PC-9 (cell line): ENCODE data around the gene UBE3A. TPM values are rescaled to one million over a fixed set of nuclear protein-coding genes. Genes with fewer than 3 reads are reported as not detected.

Source experiments
- BruUV-seq: library from RNA; stranded (reverse); fragments of 400-500 nt; replicated peaks from 2 replicates; lab custom pipeline; 2021; lab: Mats Ljungman, UMichigan
- CTCF ChIA-PET: fragments of 300-600 bp; sonication (Branson Sonifier 250); formaldehyde crosslinking; loops from one replicate; lab custom pipeline; 2022; ENCODE audit warnings: antibody characterized with exemption; lab: Charles Lee
- POLR2A ChIA-PET: fragments of 300-600 bp; sonication (Branson Sonifier 250); formaldehyde crosslinking; loops from one replicate; lab custom pipeline; 2022; ENCODE audit warnings: antibody characterized with exemption; ENCODE audit not compliant: unreplicated experiment; lab: Charles Lee
- DNase-seq, 2 experiments: peaks; one replicate each; pipeline versions ENCODE4 v3.0.0 to v3.0.0-alpha.2; 2015 to 2022; ENCODE audit warnings: mixed read lengths in 1 of 2
- H2AFZ ChIP-seq: fragments of 200-600 bp; sonication (generic); 2 replicates; pipeline ENCODE4 v1.8.1; 2017; ENCODE audit warnings: antibody characterized with exemption
- H3F3A ChIP-seq: fragments of 200-600 bp; sonication (generic); 2 replicates; pipeline ENCODE4 v1.8.1; 2017; ENCODE audit warnings: antibody characterized with exemption, mild to moderate bottlenecking, low read depth; ENCODE audit not compliant: insufficient read depth
- H3K27ac ChIP-seq: fragments of 200-600 bp; sonication (generic); 2 replicates; pipeline ENCODE4 v1.6.1; 2016; ENCODE audit warnings: mixed run types
- H3K27me3 ChIP-seq: fragments of 200-600 bp; sonication (generic); 2 replicates; pipeline ENCODE4 v1.6.1; 2016; ENCODE audit warnings: low read depth, mixed run types; ENCODE audit not compliant: insufficient read depth
- H3K36me3 ChIP-seq: fragments of 200-600 bp; sonication (generic); 2 replicates; pipeline ENCODE4 v1.6.1; 2016; ENCODE audit warnings: low read depth, mixed run types
- H3K4me1 ChIP-seq: fragments of 200-600 bp; sonication (generic); replicated peaks from 2 replicates; pipeline ENCODE4 v1.6.1; 2016; ENCODE audit warnings: mixed run types; ENCODE audit not compliant: insufficient read depth
- H3K4me2 ChIP-seq: fragments of 200-600 bp; sonication (generic); 2 replicates; pipeline ENCODE4 v1.6.1; 2017; ENCODE audit warnings: mixed run types
- H3K4me3 ChIP-seq: fragments of 200-600 bp; sonication (generic); 2 replicates; pipeline ENCODE4 v1.6.1; 2016; ENCODE audit warnings: mixed run types
- H3K79me2 ChIP-seq: fragments of 200-600 bp; sonication (generic); 2 replicates; pipeline ENCODE4 v1.6.1; 2017; ENCODE audit warnings: low read depth, mixed run types
- H3K9me2 ChIP-seq: fragments of 200-600 bp; sonication (generic); 2 replicates; pipeline ENCODE4 v1.8.1; 2017; ENCODE audit warnings: mild to moderate bottlenecking; ENCODE audit not compliant: insufficient read depth
- H3K9me3 ChIP-seq: fragments of 200-600 bp; sonication (generic); 2 replicates; pipeline ENCODE4 v1.8.1; 2016; ENCODE audit warnings: low read depth; ENCODE audit not compliant: insufficient read depth
- H4K20me1 ChIP-seq: fragments of 200-600 bp; sonication (generic); 2 replicates; pipeline ENCODE4 v1.8.1; 2017; ENCODE audit not compliant: insufficient read depth
- CTCF ChIP-seq: fragments of 200-600 bp; sonication (generic); conservative IDR thresholded peaks from 2 replicates; pipeline ENCODE4 v1.6.1; 2017; ENCODE audit warnings: mixed run types, antibody characterized with exemption, mild to moderate bottlenecking, moderate library complexity
- EZH2 ChIP-seq: fragments of 200-600 bp; sonication (generic); IDR thresholded peaks from 2 replicates; pipeline ENCODE4 v1.8.0; 2017; ENCODE audit warnings: antibody characterized with exemption, low read depth
- intact Hi-C: fragments of 100-400 bp; cut with micrococcal nuclease; formaldehyde crosslinking; loops from one replicate; pipeline ENCODE4 v1.10.0; 2022; ENCODE audit not compliant: unreplicated experiment
- total RNA-seq: library from RNA; stranded (reverse); gene quantifications from 2 replicates; pipeline ENCODE4 v1.2.3, GENCODE V29; 2021

UBE3A gene
- total RNA-seq, 1 experiment from 2014 or later: 65.2 TPM

GRCh38 chr15:25474251-25474650 is 35.4 kb upstream of the UBE3A start:
- CTCF ChIA-PET: no interaction called here

GRCh38 chr15:25470230-25470629 is 31.4 kb upstream of the UBE3A start:
- intact Hi-C loops: no loop called here
- Histone ChIP-seq H3F3A (no peaks in the 10 kb centered on the region), H3K79me2 (no peaks in the 10 kb centered on the region), H3K9me3 (no peaks in the 10 kb centered on the region), H3K27me3 (peaks cover 4% of the 10 kb centered on the region; the same call in 1 of the 2 replicates), H3K9me2 (no peaks in the 10 kb centered on the region), H3K36me3 (no peaks in the 10 kb centered on the region), H4K20me1 (no peaks in the 10 kb centered on the region), H3K4me2 (no peak overlapping the region), H3K4me1 (no peaks in the 10 kb centered on the region), H3K4me3 (no peak overlapping the region), H2AFZ (no peak overlapping the region), H3K27ac (no peak overlapping the region)
- no TSS peak for BruUV-seq
- TF ChIP-seq EZH2 (no peak), CTCF (no peak)
- DNase-seq: no peak
- ChIA-PET POLR2A (no interaction called here), CTCF (no interaction called here)

More at GRCh38 chr15:25474251-25474650, 35.4 kb upstream of the UBE3A start:
- BruUV-seq: no TSS peak
- no peak overlapping the region for H3K27ac ChIP-seq
- no peak for DNase-seq
- H3K36me3 ChIP-seq: no peaks in the 10 kb centered on the region
- H3F3A ChIP-seq: no peaks in the 10 kb centered on the region
- no peak overlapping the region for H3K4me2 ChIP-seq
- H4K20me1 ChIP-seq: no peaks in the 10 kb centered on the region
- no peaks in the 10 kb centered on the region for H3K4me1 ChIP-seq
- H3K27me3 ChIP-seq: no peaks in the 10 kb centered on the region; the same call in 1 of the 2 replicates
- H3K79me2 ChIP-seq: no peaks in the 10 kb centered on the region
- POLR2A ChIA-PET: no interaction called here
- intact Hi-C loops: no loop called here
- no peaks in the 10 kb centered on the region for H3K9me2 ChIP-seq
- no peaks in the 10 kb centered on the region for H3K9me3 ChIP-seq
- no peak for TF ChIP-seq CTCF
- no peak for TF ChIP-seq EZH2
- no peak overlapping the region for H2AFZ ChIP-seq
- H3K4me3 ChIP-seq: no peak overlapping the region

GRCh38 chr15:25469377-25469776 is 30.6 kb upstream of the UBE3A start:
- no peak overlapping the region for H3K27ac ChIP-seq
- no peak overlapping the region for H3K4me2 ChIP-seq
- H3F3A ChIP-seq: no peaks in the 10 kb centered on the region
- H3K36me3 ChIP-seq: no peaks in the 10 kb centered on the region
- ChIA-PET POLR2A (no interaction called here), CTCF (no interaction called here)
- no peaks in the 10 kb centered on the region for H3K9me2 ChIP-seq
- H3K4me1 ChIP-seq: no peaks in the 10 kb centered on the region
- no peaks in the 10 kb centered on the region for H3K9me3 ChIP-seq
- DNase-seq: no peak
- H3K27me3 ChIP-seq: peaks cover 4% of the 10 kb centered on the region; the same call in 1 of the 2 replicates
- intact Hi-C loops: no loop called here
- H3K79me2 ChIP-seq: no peaks in the 10 kb centered on the region
- TF ChIP-seq CTCF (no peak), EZH2 (no peak)
- H3K4me3 ChIP-seq: no peak overlapping the region
- H2AFZ ChIP-seq: no peak overlapping the region
- BruUV-seq: no TSS peak
- H4K20me1 ChIP-seq: no peaks in the 10 kb centered on the region
